ENCODE measurements around the gene ITGB7.

DNA sequence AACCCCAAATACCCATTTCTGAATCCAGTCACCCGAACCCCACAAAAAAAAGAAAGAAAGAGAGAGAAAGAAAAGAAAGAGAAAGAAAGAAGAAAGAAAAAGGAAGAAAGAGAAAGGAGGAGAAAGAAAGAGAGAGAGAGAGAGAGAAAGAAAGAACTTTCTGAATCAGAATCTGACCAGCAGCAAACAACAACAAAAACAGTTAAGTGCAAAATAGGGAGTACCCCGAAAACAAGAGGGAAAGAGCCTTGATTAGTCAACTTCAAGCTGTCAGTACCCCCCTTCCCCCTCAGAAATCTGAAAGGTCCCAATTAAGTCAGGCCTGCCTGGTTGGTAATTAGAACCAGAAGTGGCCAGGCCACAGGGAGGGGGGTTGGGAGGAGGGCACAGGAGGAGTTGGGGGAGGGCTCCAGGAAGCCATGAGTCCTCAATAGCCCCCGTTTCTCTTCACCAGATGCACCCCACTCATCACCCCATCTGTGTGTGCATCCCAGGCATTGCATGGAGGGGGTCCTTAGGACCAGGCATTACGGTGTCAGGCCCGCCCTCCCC lies 15.2 kb upstream of the ITGB7 start:
- TF ChIP-seq, protein P1, sequence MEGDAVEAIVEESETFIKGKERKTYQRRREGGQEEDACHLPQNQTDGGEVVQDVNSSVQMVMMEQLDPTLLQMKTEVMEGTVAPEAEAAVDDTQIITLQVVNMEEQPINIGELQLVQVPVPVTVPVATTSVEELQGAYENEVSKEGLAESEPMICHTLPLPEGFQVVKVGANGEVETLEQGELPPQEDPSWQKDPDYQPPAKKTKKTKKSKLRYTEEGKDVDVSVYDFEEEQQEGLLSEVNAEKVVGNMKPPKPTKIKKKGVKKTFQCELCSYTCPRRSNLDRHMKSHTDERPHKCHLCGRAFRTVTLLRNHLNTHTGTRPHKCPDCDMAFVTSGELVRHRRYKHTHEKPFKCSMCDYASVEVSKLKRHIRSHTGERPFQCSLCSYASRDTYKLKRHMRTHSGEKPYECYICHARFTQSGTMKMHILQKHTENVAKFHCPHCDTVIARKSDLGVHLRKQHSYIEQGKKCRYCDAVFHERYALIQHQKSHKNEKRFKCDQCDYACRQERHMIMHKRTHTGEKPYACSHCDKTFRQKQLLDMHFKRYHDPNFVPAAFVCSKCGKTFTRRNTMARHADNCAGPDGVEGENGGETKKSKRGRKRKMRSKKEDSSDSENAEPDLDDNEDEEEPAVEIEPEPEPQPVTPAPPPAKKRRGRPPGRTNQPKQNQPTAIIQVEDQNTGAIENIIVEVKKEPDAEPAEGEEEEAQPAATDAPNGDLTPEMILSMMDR (IDR thresholded peaks at IDR 0.05): no peak
- TF ChIP-seq POLR2A (IDR thresholded peaks at IDR 0.05): no peak
- TF ChIP-seq POLR2AphosphoS5 (IDR thresholded peaks at IDR 0.05): no peak
- no peak for TF ChIP-seq EP300 (IDR thresholded peaks at IDR 0.05)
